MM.1S (cell line): ENCODE results near the gene RNF144B.

Experiments
- DNase-seq: peaks from one replicate; pipeline ENCODE4 v3.0.0-alpha.2; 2015
- H2AFZ ChIP-seq: fragments of 300-600 bp; sonication (generic); 2 replicates; pipeline ENCODE4 v1.6.0; 2016; ENCODE audit warnings: antibody characterized with exemption, low read length
- H3F3A ChIP-seq: fragments of 300-600 bp; sonication (generic); 2 replicates; pipeline ENCODE4 v1.6.1; 2016; ENCODE audit warnings: mild to moderate bottlenecking, antibody characterized with exemption, low read length, moderate library complexity, mixed read lengths; ENCODE audit not compliant: insufficient read depth
- H3K27ac ChIP-seq: fragments of 300-600 bp; sonication (generic); 2 replicates; pipeline ENCODE4 v1.5.1; 2016; ENCODE audit warnings: mild to moderate bottlenecking, low read length
- H3K27me3 ChIP-seq: fragments of 300-600 bp; sonication (generic); replicated peaks from 2 replicates; pipeline ENCODE4 v1.6.0; 2016; ENCODE audit warnings: low read length; ENCODE audit not compliant: insufficient read depth
- H3K36me3 ChIP-seq: fragments of 300-600 bp; sonication (generic); replicated peaks from 2 replicates; pipeline ENCODE4 v1.6.1; 2016; ENCODE audit warnings: mild to moderate bottlenecking, low read length, mixed read lengths; ENCODE audit not compliant: insufficient read depth
- H3K4me1 ChIP-seq: fragments of 300-600 bp; sonication (generic); 2 replicates; pipeline ENCODE4 v1.6.1; 2016; ENCODE audit warnings: low read length, mixed read lengths
- H3K4me2 ChIP-seq: fragments of 300-600 bp; sonication (generic); 2 replicates; pipeline ENCODE4 v1.6.0; 2016; ENCODE audit warnings: low read depth, low read length
- H3K4me3 ChIP-seq: fragments of 300-600 bp; sonication (generic); 2 replicates; pipeline ENCODE4 v1.5.1; 2016; ENCODE audit warnings: low read length, mixed read lengths
- H3K79me2 ChIP-seq: fragments of 300-600 bp; sonication (generic); 2 replicates; pipeline ENCODE4 v1.6.1; 2016; ENCODE audit warnings: mixed run types, low read length, mixed read lengths
- H3K9ac ChIP-seq: fragments of 300-600 bp; sonication (generic); 2 replicates; pipeline ENCODE4 v1.6.1; 2016; ENCODE audit warnings: low read length, mixed read lengths
- H3K9me2 ChIP-seq: fragments of 300-600 bp; sonication (generic); replicated peaks from 2 replicates; pipeline ENCODE4 v1.6.1; 2016; ENCODE audit warnings: mild to moderate bottlenecking, low read length, mixed read lengths; ENCODE audit not compliant: insufficient read depth
- H3K9me3 ChIP-seq: fragments of 300-600 bp; sonication (generic); replicated peaks from 2 replicates; pipeline ENCODE4 v1.6.1; 2016; ENCODE audit warnings: mild to moderate bottlenecking, low read length, mixed read lengths; ENCODE audit not compliant: insufficient read depth
- H4K20me1 ChIP-seq: fragments of 300-600 bp; sonication (generic); 2 replicates; pipeline ENCODE4 v1.6.1; 2016; ENCODE audit warnings: mild to moderate bottlenecking, low read length, moderate library complexity, mixed read lengths; ENCODE audit not compliant: insufficient read depth
- CTCF ChIP-seq: fragments of 300-600 bp; sonication (generic); IDR thresholded peaks from 2 replicates; pipeline ENCODE4 v1.5.1; 2016; ENCODE audit warnings: antibody characterized with exemption, low read length, mixed read lengths
- EZH2 ChIP-seq: fragments of 300-600 bp; sonication (generic); optimal IDR thresholded peaks from 2 replicates; pipeline ENCODE3; 2017; ENCODE audit warnings: low read depth, mild to moderate bottlenecking, antibody characterized with exemption, low read length, mixed read lengths
- EZH2phosphoT487 ChIP-seq: fragments of 300-600 bp; sonication (generic); IDR thresholded peaks from 2 replicates; pipeline ENCODE4 v1.6.1; 2018; ENCODE audit warnings: antibody characterized with exemption, low read length

The RNF144B gene

GRCh38 chr6:18465410-18466154 is 78.4 kb downstream of the RNF144B start:
- no peak for DNase-seq
- no peak overlapping the region for H3K9ac ChIP-seq

GRCh38 chr6:18467741-18468502 is 80.8 kb downstream of the RNF144B start:
- Histone ChIP-seq H3K79me2 (no peaks in the 10 kb centered on the region), H3K9me2 (no peaks in the 10 kb centered on the region), H3K4me3 (no peak overlapping the region), H3K9ac (no peak overlapping the region), H4K20me1 (no peaks in the 10 kb centered on the region), H3K36me3 (no peaks in the 10 kb centered on the region), H3K4me2 (no peak overlapping the region), H3K27me3 (no peaks in the 10 kb centered on the region), H3K4me1 (no peaks in the 10 kb centered on the region), H3K27ac (no peak overlapping the region), H3K9me3 (no peaks in the 10 kb centered on the region), H2AFZ (no peak overlapping the region), H3F3A (no peaks in the 10 kb centered on the region)
- TF ChIP-seq EZH2 = no peak
- no peak for TF ChIP-seq CTCF
- TF ChIP-seq EZH2phosphoT487 = no peak
- no peak for DNase-seq

More at GRCh38 chr6:18465410-18466154, 78.4 kb downstream of the RNF144B start:
- Histone ChIP-seq H3F3A (no peaks in the 10 kb centered on the region), H3K4me2 (no peak overlapping the region), H3K4me1 (no peaks in the 10 kb centered on the region), H3K27ac (no peak overlapping the region), H3K79me2 (no peaks in the 10 kb centered on the region), H3K36me3 (no peaks in the 10 kb centered on the region), H3K9me2 (no peaks in the 10 kb centered on the region), H3K9me3 (no peaks in the 10 kb centered on the region), H2AFZ (no peak overlapping the region), H4K20me1 (no peaks in the 10 kb centered on the region), H3K4me3 (no peak overlapping the region), H3K27me3 (no peaks in the 10 kb centered on the region)
- TF ChIP-seq CTCF (no peak), EZH2 (no peak), EZH2phosphoT487 (no peak)

GRCh38 chr6:18468503-18468843 is 81.3 kb downstream of the RNF144B start:
- no peak for DNase-seq
- no peaks in the 10 kb centered on the region for H3F3A ChIP-seq
- no peaks in the 10 kb centered on the region for H3K36me3 ChIP-seq
- TF ChIP-seq CTCF (no peak), EZH2phosphoT487 (no peak), EZH2 (no peak)
- H3K4me1 ChIP-seq = no peaks in the 10 kb centered on the region
- H3K9me2 ChIP-seq = no peaks in the 10 kb centered on the region
- H3K27ac ChIP-seq = no peak overlapping the region
- no peaks in the 10 kb centered on the region for H3K27me3 ChIP-seq
- H3K9ac ChIP-seq = no peak overlapping the region
- H2AFZ ChIP-seq = no peak overlapping the region
- no peak overlapping the region for H3K4me3 ChIP-seq
- no peak overlapping the region for H3K4me2 ChIP-seq
- H3K9me3 ChIP-seq = no peaks in the 10 kb centered on the region
- no peaks in the 10 kb centered on the region for H4K20me1 ChIP-seq
- H3K79me2 ChIP-seq = no peaks in the 10 kb centered on the region
